CD8-positive, alpha-beta memory T cell (primary cell): Measurements from ENCODE around the gene TIAM2. TPM values are rescaled to one million over a fixed set of nuclear protein-coding genes. Genes with fewer than 3 reads are reported as not detected.
A peak's percentile ranks its signal among the peaks of the same experiment; 100 is the strongest.

ENCODE experiments used
- CTCF ChIA-PET: fragments of 350-600 bp; sonication (Branson Sonifier 250); formaldehyde crosslinking; loops from one replicate; lab custom pipeline; 2021; ENCODE audit warnings: antibody characterized with exemption; lab: Charles Lee
- POLR2A ChIA-PET: fragments of 350-600 bp; sonication (Branson Sonifier 250); formaldehyde crosslinking; loops from one replicate; lab custom pipeline; 2021; ENCODE audit warnings: antibody characterized with exemption; lab: Charles Lee
- DNase-seq, 5 donors: peaks; one replicate each; pipeline versions ENCODE4 v3.0.0 to v3.0.0-alpha.2; 2020 to 2022; ENCODE audit warnings: mixed read lengths in 1 of 5
- H3K27ac ChIP-seq: one replicate; pipeline ENCODE4 v1.7.0; 2013; ENCODE audit warnings: low read depth, mild to moderate bottlenecking, low read length, moderate library complexity
- H3K27me3 ChIP-seq: 2 replicates; pipeline ENCODE4 v1.7.0; 2013; ENCODE audit warnings: low read length, mild to moderate bottlenecking; ENCODE audit not compliant: insufficient read depth, poor library complexity, severe bottlenecking
- H3K36me3 ChIP-seq: 2 replicates; pipeline ENCODE4 v1.7.0; 2013; ENCODE audit warnings: mild to moderate bottlenecking, low read length, moderate library complexity; ENCODE audit not compliant: insufficient read depth
- H3K4me1 ChIP-seq: 2 replicates; pipeline ENCODE4 v1.7.0; 2013; ENCODE audit warnings: mild to moderate bottlenecking, low read length, moderate library complexity; ENCODE audit not compliant: insufficient read depth
- H3K4me3 ChIP-seq: 2 replicates; pipeline ENCODE4 v1.7.0; 2013; ENCODE audit warnings: mild to moderate bottlenecking, low read length
- H3K9me3 ChIP-seq: 2 replicates; pipeline ENCODE4 v1.7.0; 2013; ENCODE audit warnings: mild to moderate bottlenecking, low read length
- H3K27ac Mint-ChIP-seq, 8 donors: one replicate each; pipeline ENCODE4 v1.8.0; 2020 to 2021; ENCODE audit warnings: mixed read lengths in 8 of 8, mild to moderate bottlenecking in 6 of 8, inconsistent platforms in 3 of 8, moderate library complexity in 3 of 8
- H3K27me3 Mint-ChIP-seq, 2 donors: one replicate each; pipeline ENCODE4 v1.8.0; 2020 to 2021; ENCODE audit warnings: mixed read lengths in 2 of 2, mild to moderate bottlenecking in 1 of 2, moderate library complexity in 1 of 2
- H3K36me3 Mint-ChIP-seq, 3 donors: one replicate each; pipeline ENCODE4 v1.8.0; 2020 to 2021; ENCODE audit warnings: mixed read lengths in 3 of 3, inconsistent platforms in 1 of 3, mild to moderate bottlenecking in 1 of 3
- H3K4me1 Mint-ChIP-seq, 3 donors: one replicate each; pipeline ENCODE4 v1.8.0; 2020 to 2021; ENCODE audit warnings: mixed read lengths in 3 of 3, inconsistent platforms in 1 of 3, mild to moderate bottlenecking in 1 of 3
- H3K4me3 Mint-ChIP-seq, 7 donors: one replicate each; pipeline ENCODE4 v1.8.0; 2020 to 2021; ENCODE audit warnings: mixed read lengths in 7 of 7, mild to moderate bottlenecking in 6 of 7, moderate library complexity in 4 of 7, inconsistent platforms in 2 of 7
- H3K9me3 Mint-ChIP-seq, 5 donors: one replicate each; pipeline ENCODE4 v1.8.0; 2020 to 2022; ENCODE audit warnings: mixed read lengths in 5 of 5, mild to moderate bottlenecking in 3 of 5, moderate library complexity in 2 of 5, inconsistent platforms in 1 of 5
- polyA plus RNA-seq: library from polyadenylated mRNA; unstranded; fragments of 300-500 nt; fragmentation: Illumina TruSeq; gene quantifications from one replicate; pipeline ENCODE4 v1.2.3, GENCODE V29; 2021
- total RNA-seq, 2 experiments: library from RNA; stranded (reverse); gene quantifications; one replicate each; pipeline ENCODE4 v1.2.3, GENCODE V29; 2021

The TIAM2 gene
- total and polyA plus RNA-seq, 3 experiments from 2014 or later = 1.1 to 31.1 (median 24.5) TPM

DNA sequence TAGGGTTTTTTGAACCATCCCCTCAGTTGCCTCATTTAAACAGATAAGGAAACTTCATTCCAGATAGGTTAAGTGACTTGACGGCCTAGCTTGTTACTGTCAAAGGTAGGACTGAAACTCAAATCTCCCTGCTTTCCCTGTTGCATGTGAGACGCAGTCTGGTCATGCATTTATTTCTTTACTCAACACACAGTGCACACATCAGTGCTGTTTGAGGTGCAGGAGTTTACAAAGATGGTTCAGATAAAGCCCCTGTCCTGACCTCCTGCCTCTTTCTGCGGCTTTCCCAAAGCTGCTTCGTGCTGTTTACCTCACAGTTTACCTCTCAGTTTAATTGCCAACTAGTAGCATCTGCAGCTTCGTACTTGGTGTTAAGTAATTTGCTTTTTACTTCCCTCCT, 26.6 kb downstream of the TIAM2 start:
- H3K27me3 ChIP-seq = no peaks in the 10 kb centered on the region
- Mint-ChIP-seq H3K27ac (no peak overlapping the region), H3K4me3 (no peak overlapping the region), H3K27me3 (peaks cover 0 to 3% of the 10 kb centered on the region in 2 donors), H3K36me3 (no peaks in the 10 kb centered on the region), H3K9me3 (no peaks in the 10 kb centered on the region), H3K4me1 (no peaks in the 10 kb centered on the region)
- DNase-seq = no peak
- H3K4me1 ChIP-seq = no peaks in the 10 kb centered on the region
- POLR2A ChIA-PET = no interaction called here
- H3K36me3 ChIP-seq = no peaks in the 10 kb centered on the region
- H3K27ac ChIP-seq = no peak overlapping the region
- H3K4me3 ChIP-seq = no peak overlapping the region
- H3K9me3 ChIP-seq = no peaks in the 10 kb centered on the region
- CTCF ChIA-PET = no interaction called here

DNA sequence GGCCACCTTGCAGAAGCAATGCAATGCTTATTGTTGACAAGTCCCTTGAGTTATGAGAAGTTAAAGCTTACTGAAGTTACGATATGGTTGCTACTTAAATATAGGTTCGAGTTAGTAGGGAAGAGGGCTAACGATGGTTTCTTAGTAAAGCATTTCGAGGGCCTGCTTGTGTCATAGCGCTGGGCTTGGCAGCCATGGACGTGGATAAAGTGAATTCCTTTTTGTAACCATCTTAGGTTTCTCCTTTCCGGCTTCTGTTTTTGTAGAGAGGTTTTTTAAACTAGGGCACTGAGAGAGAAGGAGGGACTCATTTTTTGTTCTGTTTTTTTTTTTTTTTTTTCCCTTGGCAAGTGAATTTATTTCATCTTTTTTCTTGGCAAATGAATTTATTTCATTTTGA, 27.6 kb downstream of the TIAM2 start:
- H3K27me3 Mint-ChIP-seq = peaks cover 0 to 3% of the 10 kb centered on the region in 2 donors
- no peak overlapping the region for H3K4me3 Mint-ChIP-seq
- H3K36me3 Mint-ChIP-seq = no peaks in the 10 kb centered on the region
- DNase-seq = no peak
- POLR2A ChIA-PET = no interaction called here
- Histone ChIP-seq H3K9me3 (no peaks in the 10 kb centered on the region), H3K4me3 (no peak overlapping the region), H3K4me1 (no peaks in the 10 kb centered on the region), H3K27me3 (no peaks in the 10 kb centered on the region), H3K36me3 (no peaks in the 10 kb centered on the region), H3K27ac (no peak overlapping the region)
- CTCF ChIA-PET = no interaction called here
- H3K9me3 Mint-ChIP-seq = no peaks in the 10 kb centered on the region
- H3K4me1 Mint-ChIP-seq = no peaks in the 10 kb centered on the region
- peak overlapping the region in 1 of 8 donors; percentile 17 for H3K27ac Mint-ChIP-seq

DNA sequence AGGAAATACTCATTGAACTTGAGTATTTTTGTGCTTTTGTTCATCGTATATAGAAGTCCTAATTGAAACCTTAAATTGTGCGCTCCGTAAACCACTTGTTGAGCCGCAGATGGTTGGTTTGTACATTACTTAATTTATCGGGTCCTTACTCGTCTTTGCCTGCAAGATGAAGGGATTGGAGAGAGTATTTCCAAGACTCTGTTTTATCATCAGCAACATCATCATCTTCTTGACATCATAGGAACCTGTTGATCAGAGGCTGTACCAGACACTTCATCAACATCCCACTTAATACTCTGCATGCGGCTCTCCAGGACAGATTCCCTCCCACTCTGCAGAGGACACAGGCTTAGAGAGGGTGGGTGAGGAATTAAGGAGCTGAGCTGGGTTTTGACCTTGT, 28.6 kb downstream of the TIAM2 start:
- no peak for DNase-seq
- Mint-ChIP-seq H3K4me1 (no peaks in the 10 kb centered on the region), H3K9me3 (no peaks in the 10 kb centered on the region), H3K4me3 (no peak overlapping the region), H3K27ac (no peak overlapping the region), H3K27me3 (peaks cover 0 to 3% of the 10 kb centered on the region in 2 donors), H3K36me3 (no peaks in the 10 kb centered on the region)
- CTCF ChIA-PET = no interaction called here
- no peak overlapping the region for H3K4me3 ChIP-seq
- POLR2A ChIA-PET = no interaction called here
- no peak overlapping the region for H3K27ac ChIP-seq
- H3K36me3 ChIP-seq = no peaks in the 10 kb centered on the region
- no peaks in the 10 kb centered on the region for H3K9me3 ChIP-seq
- no peaks in the 10 kb centered on the region for H3K27me3 ChIP-seq
- no peaks in the 10 kb centered on the region for H3K4me1 ChIP-seq

DNA sequence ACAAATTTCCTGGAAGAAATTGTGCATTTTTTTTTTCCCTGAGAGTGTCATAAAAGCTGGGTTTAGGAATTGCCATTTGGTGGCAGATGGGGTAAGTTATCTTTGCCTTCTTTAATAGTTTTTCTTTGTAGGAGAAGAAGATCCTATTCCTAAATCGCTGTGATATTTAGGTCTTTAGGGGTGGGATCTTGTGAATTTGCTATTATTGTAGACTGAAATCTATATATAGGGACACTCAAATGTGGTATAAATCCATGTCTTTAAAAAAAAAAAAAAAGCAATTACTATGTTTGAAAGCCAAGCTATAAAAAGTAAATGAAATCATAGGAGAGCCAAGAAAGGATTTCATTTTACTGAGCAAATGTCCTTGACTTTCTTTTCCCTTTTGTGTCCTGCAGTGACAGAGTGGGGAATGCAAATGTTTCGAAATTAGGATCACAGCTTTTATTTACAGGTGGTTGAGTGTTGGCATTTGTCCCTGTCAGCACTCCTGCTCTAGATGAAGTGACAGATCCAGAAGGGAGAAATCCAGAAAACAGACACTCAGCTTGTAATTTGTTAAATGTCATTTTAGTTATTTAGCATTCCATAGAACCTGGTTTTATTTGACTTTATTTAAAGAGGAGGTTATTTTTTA, 29.4 kb downstream of the TIAM2 start:
- ChIA-PET POLR2A (no interaction called here), CTCF (no interaction called here)
- H3K36me3 ChIP-seq = no peaks in the 10 kb centered on the region
- Mint-ChIP-seq H3K36me3 (no peaks in the 10 kb centered on the region), H3K4me1 (no peaks in the 10 kb centered on the region), H3K4me3 (no peak overlapping the region), H3K27ac (no peak overlapping the region), H3K27me3 (no peaks in the 10 kb centered on the region), H3K9me3 (no peaks in the 10 kb centered on the region)
- H3K9me3 ChIP-seq = no peaks in the 10 kb centered on the region
- H3K4me1 ChIP-seq = no peaks in the 10 kb centered on the region
- no peaks in the 10 kb centered on the region for H3K27me3 ChIP-seq
- no peak for DNase-seq
- no peak overlapping the region for H3K27ac ChIP-seq
- no peak overlapping the region for H3K4me3 ChIP-seq

DNA sequence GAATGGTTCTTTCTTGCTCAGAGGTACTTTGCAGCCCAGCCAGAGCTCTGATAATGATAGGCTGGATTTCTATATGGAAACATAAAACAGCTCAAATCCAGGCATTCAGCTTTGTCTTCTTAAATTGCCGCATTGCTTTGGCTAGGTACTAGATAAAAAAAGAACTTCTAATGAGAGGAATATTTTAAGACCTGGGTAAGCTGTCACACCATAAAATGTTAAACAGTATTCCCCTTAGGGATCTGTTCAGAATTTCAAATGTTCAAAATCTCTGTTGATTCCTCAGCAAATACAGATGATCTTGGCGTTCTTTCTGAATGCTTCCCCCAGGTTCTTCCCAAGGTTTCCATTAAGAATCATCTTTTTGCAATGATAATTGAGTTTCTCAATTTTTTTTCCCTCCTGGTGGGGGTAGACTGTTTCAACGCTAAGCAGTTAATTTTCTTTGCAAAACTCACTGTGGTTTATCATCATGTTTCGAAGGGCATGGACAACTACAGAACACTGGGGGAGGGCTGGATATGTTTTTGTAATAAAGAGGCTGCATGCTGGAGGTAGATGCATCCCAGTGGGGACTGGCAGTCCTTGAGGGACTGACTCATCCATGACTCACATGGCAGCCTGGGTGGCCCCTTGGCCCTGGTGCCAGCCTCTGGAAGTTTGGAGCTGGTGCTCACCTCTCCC, 31.0 kb downstream of the TIAM2 start:
- Histone ChIP-seq H3K9me3 (no peaks in the 10 kb centered on the region), H3K36me3 (no peaks in the 10 kb centered on the region), H3K27me3 (no peaks in the 10 kb centered on the region), H3K27ac (no peak overlapping the region), H3K4me1 (no peaks in the 10 kb centered on the region), H3K4me3 (no peak overlapping the region)
- Mint-ChIP-seq H3K27ac (no peak overlapping the region), H3K36me3 (no peaks in the 10 kb centered on the region), H3K4me3 (no peak overlapping the region), H3K4me1 (no peaks in the 10 kb centered on the region), H3K9me3 (no peaks in the 10 kb centered on the region), H3K27me3 (no peaks in the 10 kb centered on the region)
- ChIA-PET CTCF (no interaction called here), POLR2A (no interaction called here)
- no peak for DNase-seq

DNA sequence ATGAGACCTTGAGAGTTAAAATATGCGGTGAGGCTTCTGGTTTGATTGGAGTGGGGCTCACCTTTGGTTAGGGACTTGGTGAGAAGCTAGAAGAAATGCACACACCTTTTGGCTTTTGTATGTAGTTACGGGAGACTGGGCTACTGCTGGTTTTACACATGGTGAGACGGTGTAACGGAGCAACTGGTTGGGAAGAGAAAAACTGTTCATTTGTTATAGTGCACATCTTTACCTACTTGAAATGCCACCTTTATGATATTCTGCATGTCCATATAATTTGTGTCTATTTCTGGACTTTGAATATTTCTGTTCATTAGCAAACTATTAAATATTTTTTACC, 31.6 kb downstream of the TIAM2 start:
- Histone ChIP-seq H3K36me3 (no peaks in the 10 kb centered on the region), H3K4me1 (no peaks in the 10 kb centered on the region), H3K27me3 (no peaks in the 10 kb centered on the region), H3K9me3 (no peaks in the 10 kb centered on the region), H3K4me3 (no peak overlapping the region), H3K27ac (no peak overlapping the region)
- POLR2A ChIA-PET = no interaction called here
- Mint-ChIP-seq H3K27me3 (no peaks in the 10 kb centered on the region), H3K27ac (no peak overlapping the region), H3K4me1 (no peaks in the 10 kb centered on the region), H3K9me3 (no peaks in the 10 kb centered on the region), H3K4me3 (no peak overlapping the region), H3K36me3 (no peaks in the 10 kb centered on the region)
- CTCF ChIA-PET = no interaction called here
- no peak for DNase-seq

DNA sequence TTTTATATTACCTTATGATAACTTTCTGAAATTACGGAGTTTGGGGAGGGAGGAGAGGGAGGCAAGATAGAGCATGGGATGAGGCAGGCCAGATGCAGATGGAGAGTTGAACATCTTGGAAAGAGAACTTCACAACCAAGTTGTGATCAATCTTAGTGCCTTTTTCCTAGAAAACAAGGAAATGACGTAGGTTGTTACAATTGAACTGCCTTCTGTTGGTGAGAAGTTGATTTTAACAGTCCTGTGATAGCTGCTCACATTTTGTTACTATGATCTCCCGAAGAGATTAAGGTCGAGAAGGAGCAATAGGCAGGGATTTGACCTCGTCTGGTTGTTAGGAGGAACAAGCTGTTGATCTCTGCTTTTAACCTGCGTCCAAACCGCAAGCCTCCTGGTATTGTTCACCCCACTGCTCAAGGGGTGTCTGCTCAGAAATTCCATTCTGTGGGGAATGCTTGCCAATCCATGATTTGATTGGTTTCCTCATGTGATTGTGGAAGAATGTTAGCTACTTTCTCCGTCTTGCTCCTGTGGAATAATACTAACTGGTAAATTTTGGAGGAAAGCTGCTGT, 35.1 kb downstream of the TIAM2 start:
- Histone ChIP-seq H3K27me3 (no peaks in the 10 kb centered on the region), H3K36me3 (no peaks in the 10 kb centered on the region), H3K9me3 (no peaks in the 10 kb centered on the region), H3K27ac (no peak overlapping the region), H3K4me1 (no peaks in the 10 kb centered on the region), H3K4me3 (no peak overlapping the region)
- POLR2A ChIA-PET = no interaction called here
- CTCF ChIA-PET = no interaction called here
- no peaks in the 10 kb centered on the region for H3K4me1 Mint-ChIP-seq
- no peak overlapping the region for H3K27ac Mint-ChIP-seq
- no peaks in the 10 kb centered on the region for H3K36me3 Mint-ChIP-seq
- DNase-seq = no peak
- no peak overlapping the region for H3K4me3 Mint-ChIP-seq
- no peaks in the 10 kb centered on the region for H3K27me3 Mint-ChIP-seq
- no peaks in the 10 kb centered on the region for H3K9me3 Mint-ChIP-seq

DNA sequence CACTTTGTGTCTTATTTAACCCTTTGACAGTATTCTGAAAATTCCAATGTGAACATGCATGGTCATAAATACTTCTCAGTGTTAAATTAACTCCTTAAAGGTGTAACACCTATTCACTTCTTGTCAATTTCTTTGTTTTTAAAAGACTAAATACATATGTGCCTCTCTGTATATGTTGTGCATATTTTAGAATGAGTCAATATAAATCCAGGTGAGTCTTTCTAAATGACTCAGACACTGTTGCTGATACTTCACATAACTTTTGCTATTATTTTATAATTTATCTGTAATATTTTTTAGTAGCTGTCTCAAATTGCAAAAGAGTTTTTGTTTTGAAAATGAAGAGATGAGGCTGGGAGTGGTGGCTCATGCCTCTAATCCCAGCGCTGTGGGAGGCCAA, 36.0 kb downstream of the TIAM2 start:
- no peaks in the 10 kb centered on the region for H3K27me3 ChIP-seq
- H3K27ac ChIP-seq = no peak overlapping the region
- ChIA-PET POLR2A (no interaction called here), CTCF (no interaction called here)
- no peak overlapping the region for H3K4me3 ChIP-seq
- no peak for DNase-seq
- H3K9me3 Mint-ChIP-seq = no peaks in the 10 kb centered on the region
- H3K4me3 Mint-ChIP-seq = no peak overlapping the region
- peak overlapping the region in 1 of 8 donors; percentile 54 for H3K27ac Mint-ChIP-seq
- H3K36me3 ChIP-seq = no peaks in the 10 kb centered on the region
- H3K9me3 ChIP-seq = no peaks in the 10 kb centered on the region
- H3K4me1 Mint-ChIP-seq = no peaks in the 10 kb centered on the region
- no peaks in the 10 kb centered on the region for H3K27me3 Mint-ChIP-seq
- H3K36me3 Mint-ChIP-seq = no peaks in the 10 kb centered on the region
- no peaks in the 10 kb centered on the region for H3K4me1 ChIP-seq
